Left colon (tissue), 2 donors: ENCODE results near the gene RAB29. TPM values are rescaled to one million over a fixed set of nuclear protein-coding genes. Genes with fewer than 3 reads are reported as not detected.

Experiments used
- ATAC-seq: fragments of 200-7000 bp; cut with Tn5 transposase; one replicate; pipeline ENCODE4 v1.9.1; 2020; ENCODE audit warnings: mild to moderate bottlenecking, moderate library complexity
- DNase-seq, 2 donors: peaks; one replicate each; pipeline ENCODE4 v3.0.0-alpha.2; 2020
- intact Hi-C, 2 donors: fragments of 100-400 bp; cut with DNase I in 1 of 2; cut with micrococcal nuclease in 1 of 2; formaldehyde crosslinking; loops; one replicate each; pipeline versions ENCODE4 v1.11.2 to v1.14.0; 2022; cut with DNase I, micrococcal nuclease
- total RNA-seq, 2 donors: library from RNA; stranded (reverse); fragmentation: NEBNext Ultra II Directional; extraction: Animal tissue kit (Norgen Biotek cat#: 25700); gene quantifications; one replicate each; pipeline ENCODE4 v1.2.1, GENCODE V29; 2021
- donor health status: DM: no; HTN: no; CAD: no.
- donor health status: DM: yes; HTN: yes; CAD: no.

RAB29 gene
- total RNA-seq, 2 donors from 2014 or later: 7.3 to 8.0 TPM

DNA sequence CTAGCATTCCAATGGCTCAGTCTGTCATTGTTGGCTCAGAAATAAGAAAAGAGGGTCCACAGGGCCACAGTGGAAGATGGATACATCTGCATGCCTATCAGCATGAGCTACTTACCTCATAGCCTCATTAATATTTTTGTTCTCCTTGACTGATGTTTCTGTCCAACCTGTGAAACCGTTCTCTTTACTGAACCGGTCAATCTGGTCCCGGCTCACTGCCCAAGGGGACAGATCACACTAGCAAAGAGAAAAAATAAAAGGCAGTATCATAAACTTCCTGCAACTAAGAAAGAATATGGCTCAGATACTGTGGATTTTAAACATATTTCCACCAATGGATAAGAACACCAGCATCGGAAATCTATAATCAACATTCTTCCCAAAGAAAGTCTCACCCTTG, 4.7 kb downstream of the RAB29 start:
- intact Hi-C loops: no loop called here
- DNase-seq (no peak), ATAC-seq (no peak)

DNA sequence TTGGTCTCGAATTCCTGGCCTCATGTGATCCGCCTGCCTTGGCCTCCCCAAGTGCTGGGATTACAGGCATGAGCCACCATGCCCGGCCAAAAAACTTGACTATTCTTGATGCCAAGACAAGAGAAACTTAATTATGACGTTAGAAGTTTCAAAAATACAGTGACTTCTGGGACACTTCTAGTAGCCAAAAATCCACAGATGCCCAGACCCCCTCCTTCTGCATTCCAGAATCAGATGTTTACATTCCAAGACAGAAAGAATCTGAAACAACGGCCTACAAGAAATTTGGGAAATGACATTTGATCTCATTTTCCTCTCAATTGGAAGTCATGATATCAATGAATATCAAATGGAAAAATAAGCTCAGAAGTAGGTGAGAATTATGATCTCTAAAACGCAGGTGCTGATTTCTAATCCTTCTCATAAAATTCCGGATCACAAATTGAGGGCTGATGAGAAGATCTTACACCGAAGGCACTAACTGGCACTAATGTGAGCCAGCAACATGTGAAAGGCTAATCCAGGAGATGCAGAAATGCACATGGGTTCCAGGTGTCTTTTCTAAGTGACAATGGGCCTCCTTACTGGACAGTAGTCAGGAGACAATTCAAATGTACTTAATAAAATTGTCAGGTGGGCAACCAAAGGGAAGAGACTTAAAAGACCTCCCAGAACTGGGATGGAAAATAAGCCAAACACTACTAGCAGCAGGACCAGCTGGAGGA, 5.5 kb downstream of the RAB29 start:
- intact Hi-C loops: no loop called here
- ATAC-seq: no peak
- DNase-seq: no peak

DNA sequence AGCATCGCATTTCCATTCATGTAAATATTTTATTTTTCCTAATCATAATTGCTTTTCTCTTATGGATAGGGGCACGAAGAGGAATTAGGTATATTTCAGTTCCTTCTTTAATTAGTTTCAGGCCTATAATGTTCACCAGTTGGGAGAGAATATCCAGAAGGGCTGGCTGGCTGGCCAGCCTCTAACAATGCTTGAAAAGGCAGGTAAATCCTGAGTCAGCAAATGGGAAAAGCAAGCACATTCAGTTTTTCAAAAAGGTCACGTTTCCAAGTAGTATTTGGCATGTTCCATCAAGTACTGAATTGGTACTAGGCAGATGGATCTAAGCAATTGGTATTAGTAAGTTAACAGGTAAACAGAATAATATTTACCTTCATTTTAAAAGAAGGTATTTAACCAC, 8.0 kb downstream of the RAB29 start:
- intact Hi-C loops: no loop called here
- DNase-seq (no peak), ATAC-seq (no peak)

DNA sequence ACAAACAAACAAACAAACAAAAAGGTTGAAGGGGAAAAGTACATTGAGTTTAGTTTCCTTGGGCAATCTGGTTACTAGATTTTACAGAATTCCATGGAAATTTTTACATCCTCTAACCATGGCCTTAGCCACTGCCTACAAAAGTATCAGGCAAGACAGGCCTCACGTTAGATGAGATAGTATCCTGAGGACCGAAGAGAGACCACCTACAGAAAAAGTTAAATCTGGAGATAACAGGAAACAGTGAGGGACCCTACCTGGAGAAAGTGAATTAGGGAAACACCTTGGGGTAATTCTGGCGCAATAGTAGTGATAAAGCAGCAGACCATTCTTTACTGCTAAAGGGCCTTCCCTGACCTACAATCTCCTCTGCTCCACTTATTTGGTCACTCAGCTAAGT, 8.7 kb downstream of the RAB29 start:
- DNase-seq (no peak), ATAC-seq (no peak)
- intact Hi-C loops: no loop called here

DNA sequence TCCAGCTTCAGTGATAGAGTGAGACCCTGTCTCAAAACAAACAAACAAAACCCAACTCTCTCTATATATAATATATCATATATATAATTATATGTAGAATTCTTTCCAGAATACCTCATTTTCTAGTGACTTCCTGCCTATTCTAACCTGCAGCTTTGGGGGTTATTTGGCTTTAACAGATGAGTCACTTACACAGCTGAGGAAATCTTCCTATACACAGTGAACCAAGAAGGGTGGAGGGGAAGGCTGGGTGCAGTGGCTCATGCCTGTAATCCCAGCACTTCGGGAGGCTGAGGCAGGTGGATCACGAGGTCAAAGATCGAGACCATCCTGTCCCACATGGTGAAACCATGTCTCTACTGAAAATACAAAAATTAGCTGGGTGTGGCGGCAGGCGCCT, 9.2 kb downstream of the RAB29 start:
- ATAC-seq: no peak
- DNase-seq: no peak
- intact Hi-C loops: no loop called here

DNA sequence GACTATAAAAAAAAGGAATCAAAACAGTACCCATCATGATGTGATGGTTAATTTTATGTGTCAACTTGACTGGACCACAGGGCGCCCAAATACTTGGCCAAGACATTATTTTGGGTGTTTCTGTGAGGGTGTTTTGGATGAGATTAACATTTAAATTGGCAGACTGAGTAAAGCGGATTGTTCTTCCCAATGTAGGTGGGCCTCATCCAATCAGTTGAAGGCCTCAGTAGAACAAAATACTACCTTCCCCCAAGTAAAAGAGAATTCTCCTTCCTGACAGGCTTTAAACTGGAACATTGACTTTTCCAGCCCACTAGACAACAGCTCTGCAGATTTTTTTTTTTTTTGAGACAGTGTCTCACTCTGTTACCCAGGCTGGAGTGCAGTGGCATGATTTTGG, 10.7 kb downstream of the RAB29 start:
- intact Hi-C loops: no loop called here
- DNase-seq: no peak
- no peak for ATAC-seq

DNA sequence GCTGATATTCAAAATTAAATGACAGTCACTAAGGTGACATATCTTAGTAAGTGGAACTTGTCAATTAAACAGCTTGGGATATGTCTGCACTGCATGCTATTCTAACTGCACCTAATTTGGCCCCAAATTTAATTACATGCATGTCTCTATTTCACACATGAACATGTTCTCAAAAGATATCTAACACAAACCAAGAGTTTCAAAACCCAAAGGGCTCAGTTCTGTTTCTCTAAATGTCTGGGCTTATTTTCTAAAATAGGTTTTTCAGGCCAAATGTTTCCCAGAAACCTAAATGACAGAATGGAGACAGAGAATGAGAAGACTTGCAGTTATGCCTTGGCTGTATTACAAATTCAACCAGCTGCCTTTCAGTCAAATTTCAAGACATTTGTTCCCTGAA, 11.3 kb downstream of the RAB29 start:
- intact Hi-C loops: no loop called here
- DNase-seq (no peak), ATAC-seq (no peak)

DNA sequence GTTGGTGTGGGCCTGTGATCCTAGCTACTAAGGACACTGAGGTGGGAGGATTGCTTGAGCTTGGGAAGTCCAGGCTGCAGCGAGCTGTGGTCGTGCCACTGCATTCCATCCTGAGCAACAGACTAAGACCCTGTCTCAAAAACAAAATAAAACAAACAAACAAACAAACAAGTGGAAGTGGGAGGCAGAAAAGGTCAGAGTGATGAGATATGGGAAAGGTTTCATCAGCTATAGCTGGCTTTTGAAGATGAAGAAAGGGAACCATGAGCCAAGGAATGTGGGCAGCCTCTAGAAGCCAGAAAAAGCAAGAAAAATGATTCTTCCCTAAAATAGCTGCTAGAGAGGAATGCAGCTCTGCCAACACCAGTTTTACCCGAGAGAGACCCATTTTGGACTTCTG, 14.7 kb downstream of the RAB29 start:
- intact Hi-C loops: no loop called here

DNA sequence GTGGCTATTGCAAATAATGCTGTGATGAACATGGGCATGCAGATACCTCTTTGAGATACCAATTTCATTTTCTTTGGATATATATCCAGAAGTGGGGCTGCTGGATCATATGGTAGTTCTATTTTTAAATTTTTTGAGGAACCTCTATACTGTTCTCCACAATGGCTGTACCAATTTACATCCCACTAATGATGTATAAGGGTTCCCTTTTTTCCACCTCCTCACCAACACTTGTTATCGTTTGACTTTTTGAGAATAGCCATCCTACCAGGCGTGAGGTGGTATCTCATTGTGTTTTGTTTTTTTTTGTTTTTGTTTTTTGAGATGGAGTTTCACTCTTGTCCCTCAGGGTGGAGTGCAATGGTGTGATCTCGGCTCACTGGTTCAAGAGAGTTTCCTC, 18.7 kb downstream of the RAB29 start:
- ATAC-seq (no peak), DNase-seq (no peak)
- intact Hi-C loops: no loop called here

More for the DNA sequence above, 14.7 kb downstream of the RAB29 start:
- DNase-seq (no peak), ATAC-seq (no peak)

DNA sequence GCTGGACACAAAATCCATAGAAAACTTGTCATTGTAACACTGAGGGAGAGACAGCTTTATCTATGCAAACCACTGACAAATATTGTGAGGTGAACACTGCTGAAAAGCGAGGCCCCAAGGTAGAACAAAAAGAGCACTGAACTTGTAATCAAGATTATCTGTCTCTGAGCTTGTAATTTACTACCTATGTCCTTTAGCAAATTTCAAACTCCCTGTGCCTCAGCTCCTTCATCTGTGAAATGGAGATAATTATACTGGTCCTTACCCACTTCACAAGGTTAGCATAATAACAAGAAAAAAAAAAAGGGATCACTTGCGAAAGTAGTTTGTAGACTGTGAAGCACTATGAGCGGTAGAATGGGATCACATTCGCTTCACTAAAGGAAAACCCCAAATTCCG, 20.4 kb downstream of the RAB29 start:
- DNase-seq (no peak), ATAC-seq (no peak)
- intact Hi-C loops: no loop called here

DNA sequence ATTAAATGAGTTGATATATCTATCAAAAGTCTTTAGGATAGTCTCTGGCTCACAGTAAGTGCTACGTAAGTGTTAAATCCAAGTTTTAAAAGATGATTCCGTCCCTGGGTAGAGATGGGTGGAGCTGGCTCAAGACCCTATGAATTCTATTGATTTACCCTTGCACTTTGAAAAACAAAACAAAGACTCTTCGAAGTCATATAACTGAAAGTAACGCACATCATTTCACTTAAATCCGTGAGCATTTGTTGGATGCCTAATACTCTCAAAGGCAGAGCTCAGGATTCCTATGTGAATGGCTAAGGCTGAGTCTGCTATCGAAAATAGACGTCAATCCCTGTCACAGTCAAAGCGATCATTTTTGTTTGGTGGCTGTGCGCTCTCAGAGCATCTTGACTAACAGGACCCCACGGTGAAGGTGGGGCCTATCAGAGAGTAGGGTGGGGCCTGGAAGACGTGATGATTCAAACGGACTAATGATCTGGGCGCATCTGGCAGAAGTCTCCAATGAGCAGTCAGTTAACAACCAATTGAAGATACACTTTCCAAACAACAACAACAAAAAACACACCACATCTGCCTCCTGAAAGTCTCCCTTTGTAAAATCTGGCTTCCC, 24.1 kb downstream of the RAB29 start:
- DNase-seq (no peak), ATAC-seq (no peak)
- intact Hi-C loops: no loop called here

DNA sequence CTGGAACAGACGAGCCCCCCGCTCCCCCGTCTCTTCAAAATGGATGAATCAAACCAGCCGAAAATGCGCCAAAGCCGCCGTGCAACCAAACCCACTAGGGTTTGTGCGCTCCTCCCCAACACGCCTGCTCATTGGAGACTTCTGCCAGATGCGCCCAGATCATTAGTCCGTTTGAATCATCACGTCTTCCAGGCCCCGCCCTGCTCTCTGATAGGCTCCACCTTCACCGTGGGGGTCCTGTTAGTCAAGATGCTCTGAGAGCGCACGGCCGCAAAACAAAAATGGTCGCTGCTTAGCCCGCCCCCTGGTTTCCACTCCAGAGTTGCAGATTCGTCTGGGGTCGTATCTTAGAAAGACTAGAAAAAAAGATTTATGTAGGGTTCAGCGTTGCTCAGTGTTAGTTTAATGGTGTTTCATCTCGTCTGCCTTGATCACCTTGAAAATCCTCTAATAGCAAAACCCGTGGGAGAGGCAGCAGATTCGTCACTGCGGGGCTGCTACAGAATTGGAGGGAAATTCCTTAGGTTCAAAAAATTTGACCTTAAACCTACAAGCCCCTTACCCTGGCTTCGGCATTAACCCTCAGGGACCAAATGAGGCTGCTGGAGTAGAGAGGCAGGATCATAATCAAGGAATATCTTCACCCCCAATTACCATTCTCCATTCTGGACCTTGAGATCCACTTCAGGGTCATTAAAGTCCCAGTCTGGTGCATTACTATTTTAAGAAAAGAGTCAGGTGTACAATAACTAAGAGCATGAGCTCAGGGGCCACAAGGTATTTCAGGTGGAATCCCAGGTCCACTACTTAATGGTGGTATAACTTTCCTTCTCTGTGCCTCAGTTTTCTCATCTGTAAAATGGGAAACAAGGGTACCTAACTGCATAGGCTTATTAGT, 24.9 kb downstream of the RAB29 start, which contains the start of gene NUCKS1:
TSS of gene NUCKS1 (minus strand) at position 45 of the 898 bp plus-strand sequence. CDS start 209 bp downstream, outside the sequence.
- DNase-seq: peak; percentile 98 to 99
- intact Hi-C loops: no loop called here
- peak; percentile 73 for ATAC-seq

DNA sequence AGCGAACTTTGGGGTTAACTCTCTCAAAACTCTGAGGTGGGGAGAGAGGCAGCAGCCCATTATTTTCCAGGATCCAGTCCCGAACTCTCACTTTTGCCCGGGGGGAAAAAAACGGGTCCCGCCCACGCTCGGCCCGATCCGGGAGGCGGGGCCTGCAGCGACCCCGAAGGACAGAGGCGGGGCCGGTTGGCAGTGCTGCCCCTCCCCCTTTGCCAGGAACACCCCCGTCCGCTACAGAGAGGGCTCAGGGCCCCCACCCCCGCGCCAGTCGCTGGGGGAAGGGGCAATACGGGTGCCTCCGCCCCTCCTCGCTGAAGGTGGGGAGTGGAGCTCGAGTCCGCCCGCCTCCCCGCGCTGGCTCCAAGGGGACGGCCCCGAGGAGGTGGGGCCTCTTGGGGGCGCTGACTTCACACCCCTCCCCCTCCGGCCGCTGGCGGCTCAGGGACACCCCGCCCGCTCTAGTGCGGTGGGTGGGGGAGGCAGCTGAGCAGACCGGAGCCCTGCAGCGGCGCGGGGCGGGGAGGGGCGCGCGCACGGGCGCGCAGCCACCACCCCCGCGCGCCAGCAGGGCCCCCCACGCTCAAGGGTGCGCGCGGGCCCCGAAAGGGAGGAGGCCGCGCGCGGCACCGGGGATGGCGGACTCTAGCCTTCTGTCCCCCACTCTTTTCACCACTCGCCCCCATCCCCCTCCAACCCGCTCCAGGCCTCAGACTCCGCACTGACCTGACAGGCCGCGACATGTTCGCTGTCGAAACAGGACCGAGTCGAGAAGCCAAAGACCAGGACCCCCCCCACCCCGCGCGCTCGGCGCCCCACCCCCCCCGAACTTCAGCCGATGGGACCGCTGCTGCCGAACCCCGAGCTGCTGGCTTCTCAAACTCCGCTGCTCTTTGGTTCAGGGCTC, 25.8 kb downstream of the RAB29 start:
- intact Hi-C loops: no loop called here
- DNase-seq: peak; percentile 96 to 97
- ATAC-seq: peak; percentile 83

DNA sequence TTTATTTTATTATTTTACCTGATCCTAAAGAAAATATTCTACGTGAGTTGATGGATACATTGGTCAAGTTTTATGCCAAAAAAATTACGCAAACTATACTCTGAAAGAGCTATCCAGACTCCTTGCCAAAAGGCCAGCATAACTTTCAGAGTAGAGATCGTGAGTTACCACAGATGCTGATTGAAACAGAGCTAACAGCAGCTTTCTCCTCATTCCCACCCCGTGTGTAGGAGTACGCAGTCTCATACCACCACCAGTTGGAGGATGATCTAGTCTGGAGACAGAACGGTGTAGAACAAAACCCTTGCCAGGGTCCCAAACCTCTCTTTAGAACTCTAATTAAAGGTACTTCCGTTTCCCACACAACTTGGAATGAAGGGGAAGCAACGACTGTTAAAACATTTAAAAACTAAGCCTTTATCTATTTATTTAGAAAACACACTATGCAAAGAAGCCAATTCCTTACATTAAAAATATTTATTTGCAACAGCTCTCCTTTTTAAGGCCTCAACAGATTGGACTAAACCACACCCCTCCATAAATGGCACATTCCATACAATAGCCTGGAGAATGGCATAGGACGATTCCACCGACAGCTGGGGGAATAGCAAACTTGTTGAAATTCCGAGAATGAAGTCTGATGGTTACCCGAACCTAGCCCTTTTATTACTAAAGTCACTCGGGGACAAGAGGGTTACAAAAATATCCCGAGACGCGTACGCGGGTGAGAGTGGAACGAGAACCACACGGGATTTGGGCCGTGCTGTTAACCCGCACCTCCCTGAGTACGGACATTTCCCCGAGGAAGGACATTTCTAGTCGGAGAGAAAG, 26.7 kb downstream of the RAB29 start:
- peak; percentile 42 for ATAC-seq
- intact Hi-C loops: no loop called here
- no peak for DNase-seq

DNA sequence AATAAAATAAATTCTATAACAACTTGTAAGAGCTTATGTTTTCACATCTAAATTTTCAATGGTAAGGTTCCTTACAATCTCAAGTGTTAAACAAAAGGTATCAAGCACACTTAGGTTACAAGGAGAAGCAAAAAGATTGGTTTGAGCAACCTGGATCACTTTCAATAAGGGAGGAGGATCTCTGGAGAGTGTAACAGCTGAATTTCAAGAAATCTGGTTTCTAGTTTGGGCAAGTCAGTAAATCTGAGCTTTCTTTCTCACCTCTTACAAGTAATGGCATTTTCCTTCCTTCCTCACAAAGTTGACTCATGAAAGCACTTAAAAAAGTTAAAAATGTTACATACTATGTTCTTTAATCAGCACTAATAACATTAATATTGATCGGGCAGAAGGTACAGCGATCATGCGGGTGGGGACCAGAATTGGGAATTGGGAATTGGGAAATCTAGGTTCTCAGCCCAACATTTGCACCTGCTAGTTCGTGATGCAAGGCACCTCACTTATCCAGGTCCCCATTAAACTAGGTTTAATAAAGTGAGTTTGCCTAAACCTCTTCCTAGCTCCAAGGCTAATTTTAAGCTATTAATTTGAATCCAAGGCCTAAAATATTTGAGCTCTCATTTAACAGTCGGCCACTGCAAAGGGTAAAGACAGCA, 28.4 kb downstream of the RAB29 start:
- intact Hi-C loops: no loop called here
- DNase-seq (no peak), ATAC-seq (no peak)

DNA sequence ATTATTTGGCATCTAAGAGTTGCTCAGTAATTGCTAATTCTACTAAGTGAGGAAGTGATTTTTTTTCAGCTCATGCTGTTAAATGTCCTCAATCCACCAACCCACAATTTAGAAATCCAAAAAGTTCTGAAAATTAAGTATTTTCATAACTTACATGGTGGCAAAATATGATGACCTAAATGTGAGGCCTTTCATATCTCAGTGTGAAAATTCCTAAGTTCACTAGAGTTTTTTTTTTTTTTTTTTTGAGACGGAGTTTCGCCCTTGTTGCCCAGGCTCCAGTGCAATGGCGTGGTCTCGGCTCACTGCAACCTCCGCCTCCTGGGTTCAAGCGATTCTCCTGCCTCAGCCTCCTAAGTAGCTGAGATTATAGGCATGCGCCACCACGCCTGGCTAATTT, 30.9 kb downstream of the RAB29 start:
- ATAC-seq (no peak), DNase-seq (no peak)
- intact Hi-C loops: no loop called here

DNA sequence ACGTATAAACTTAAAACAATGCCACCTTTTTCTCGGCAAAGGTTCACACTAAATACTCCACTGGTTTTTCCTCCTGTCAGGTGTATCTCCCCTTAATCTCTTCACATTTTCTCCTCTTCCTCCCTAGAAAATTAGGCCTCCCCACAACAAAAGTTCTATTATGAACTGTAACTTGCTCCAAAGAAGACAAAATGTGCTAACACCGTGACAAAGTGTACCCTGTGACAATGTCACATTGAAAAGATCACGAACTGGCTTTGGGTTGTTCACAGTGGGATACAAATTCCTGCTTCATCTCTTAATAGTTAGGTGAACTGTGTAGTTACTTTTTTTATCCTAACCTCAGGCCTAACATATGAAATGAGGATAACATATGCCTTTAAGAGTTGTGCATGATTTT, 31.3 kb downstream of the RAB29 start:
- ATAC-seq (no peak), DNase-seq (no peak)
- intact Hi-C loops: no loop called here

DNA sequence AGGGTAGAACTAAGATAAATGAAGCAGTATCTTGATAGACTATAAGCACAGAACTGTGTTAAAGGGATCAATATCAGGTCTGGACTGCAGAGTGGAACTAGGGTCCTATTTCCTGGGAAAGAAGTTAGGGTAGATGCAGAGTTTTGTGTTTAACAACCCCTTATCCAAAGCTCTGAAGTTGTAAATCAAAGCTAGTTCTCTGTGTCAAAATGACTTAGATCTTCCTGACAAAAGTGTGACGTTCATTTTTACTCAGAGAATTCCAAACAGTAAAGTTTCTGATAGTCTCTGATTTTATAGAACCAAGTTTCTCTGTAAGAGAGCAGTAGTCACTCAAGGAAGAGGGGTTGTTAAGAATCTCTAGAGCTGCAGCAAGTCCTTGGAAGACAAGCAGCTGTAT, 33.6 kb downstream of the RAB29 start:
- intact Hi-C loops: no loop called here
- no peak for ATAC-seq
- no peak for DNase-seq
